ENCODE measurements around the gene PIWIL4. TPM values are rescaled to one million over a fixed set of nuclear protein-coding genes. Genes with fewer than 3 reads are reported as not detected.

The PIWIL4 gene
- total RNA-seq, 4 donors from 2014 or later, result 1.5 to 5.1 (median 3.5) TPM

- no peak overlapping the region for H3K4me3 ChIP-seq (replicated peaks in 1 of 3)
- H3K27ac ChIP-seq, result peak overlapping the region in 1 of 3 donors; percentile 24
- no peaks in the 10 kb centered on the region for H3K4me1 ChIP-seq
- intact Hi-C loops (cut with DNase I), result no loop called here
- 56 to 58% methylated on average over 3 of the region's 3 CpGs for WGBS, 2 donors
- no peak for TF ChIP-seq CTCF (IDR thresholded peaks at IDR 0.05)
- no peaks in the 10 kb centered on the region for H3K36me3 ChIP-seq
- DNase-seq, result no peak
- no peaks in the 10 kb centered on the region for H3K27me3 ChIP-seq
- H3K9me3 ChIP-seq, result no peaks in the 10 kb centered on the region
Measured at GRCh38 chr11:94658888-94659287, 91.7 kb downstream of the PIWIL4 start.

DNA sequence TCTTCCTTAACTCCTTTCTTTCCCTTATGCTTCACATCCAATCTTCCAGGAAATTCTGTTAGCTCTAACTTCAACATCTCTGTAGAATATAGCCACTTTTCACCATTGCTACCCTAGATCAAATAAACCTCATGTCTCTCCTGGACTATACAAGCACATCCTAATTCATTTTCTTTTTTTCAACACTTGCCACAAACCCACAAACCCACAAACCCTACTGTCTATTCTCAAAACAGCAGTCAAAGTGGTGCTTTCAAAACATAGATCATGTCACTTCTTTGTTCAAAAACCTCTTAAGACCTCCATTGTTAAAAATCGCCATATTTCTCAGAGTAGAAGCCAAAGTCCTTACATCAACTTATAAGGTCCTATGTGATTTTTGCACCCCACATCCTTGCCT is 94.3 kb downstream of the PIWIL4 start:
- Histone ChIP-seq H3K4me3 (replicated peaks in 1 of 3) (no peak overlapping the region), H3K4me1 (no peaks in the 10 kb centered on the region), H3K36me3 (no peaks in the 10 kb centered on the region), H3K27ac (no peak overlapping the region), H3K9me3 (no peaks in the 10 kb centered on the region), H3K27me3 (no peaks in the 10 kb centered on the region)
- WGBS, 2 donors, result 80 to 91% methylated on average over 1 of the region's 1 CpG
- DNase-seq, result no peak
- TF ChIP-seq POLR2A (IDR thresholded peaks at IDR 0.05), result no peak
- TF ChIP-seq CTCF (IDR thresholded peaks at IDR 0.05), result no peak
- intact Hi-C loops (cut with DNase I), result no loop called here

DNA sequence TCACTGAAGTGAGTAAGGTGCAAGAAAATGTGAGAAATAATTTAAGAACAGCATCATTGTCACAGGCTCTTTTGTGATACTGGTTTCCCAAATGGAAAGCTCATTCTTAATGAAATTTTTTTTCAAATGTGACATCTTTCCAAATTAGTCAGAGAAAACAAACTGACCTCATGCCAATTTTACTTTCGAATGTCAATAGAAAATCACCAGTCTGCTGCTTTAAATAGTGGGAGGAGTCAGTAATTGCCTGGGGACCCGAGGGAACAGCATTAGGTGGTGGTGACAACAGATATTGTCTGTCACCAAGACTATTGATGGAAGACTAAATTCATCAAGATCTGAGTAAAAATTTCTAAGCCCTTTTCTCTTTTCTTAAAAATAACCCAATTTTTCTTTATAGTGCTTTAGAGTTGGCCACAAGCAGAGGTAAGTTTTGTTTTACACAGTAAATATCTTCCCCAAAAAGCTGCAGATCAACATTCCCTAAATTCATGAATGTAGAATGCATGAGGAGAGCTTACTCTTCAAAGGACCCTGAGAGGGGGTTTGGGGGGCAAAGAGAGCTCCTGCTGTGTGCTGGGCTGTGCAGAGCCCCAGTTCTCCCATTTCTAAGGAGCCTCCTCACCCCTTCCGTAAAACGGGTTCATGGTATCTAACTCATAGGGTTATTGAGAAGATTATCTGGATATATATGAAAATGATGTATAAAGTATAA is 95.1 kb downstream of the PIWIL4 start:
- Histone ChIP-seq H3K27ac (no peak overlapping the region), H3K36me3 (no peaks in the 10 kb centered on the region), H3K4me3 (replicated peaks in 1 of 3) (no peak overlapping the region), H3K9me3 (no peaks in the 10 kb centered on the region), H3K27me3 (no peaks in the 10 kb centered on the region), H3K4me1 (no peaks in the 10 kb centered on the region)
- DNase-seq, result no peak
- TF ChIP-seq CTCF (IDR thresholded peaks at IDR 0.05) (no peak), POLR2A (IDR thresholded peaks at IDR 0.05) (no peak)
- intact Hi-C loops (cut with DNase I), result no loop called here
- WGBS, 2 donors, result 69 to 74% methylated on average over 4 of the region's 4 CpGs

DNA sequence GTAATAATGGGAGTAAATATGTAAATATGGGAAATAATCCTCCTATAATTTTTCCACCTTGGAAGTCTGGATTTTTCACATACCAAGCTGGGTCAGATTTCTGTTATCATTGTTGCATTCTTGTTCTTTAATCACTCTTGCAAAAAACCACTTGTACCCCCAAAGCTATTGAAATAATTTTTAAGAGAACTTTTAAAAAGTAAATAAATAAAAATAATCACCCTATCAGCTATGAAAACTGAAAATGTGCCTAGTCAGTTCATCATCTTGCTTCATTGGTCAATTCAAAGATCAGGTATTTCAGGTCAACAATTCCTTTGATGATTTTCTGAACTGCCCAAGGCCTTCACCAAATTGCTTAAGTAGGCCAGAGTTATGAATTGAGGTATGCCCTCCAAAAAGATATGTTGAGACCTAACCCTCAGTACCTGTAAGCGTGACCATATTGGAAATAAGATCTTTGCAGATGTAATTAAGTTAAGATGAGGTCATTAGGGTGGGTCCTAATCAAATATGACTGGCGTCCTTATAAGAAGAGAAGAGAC is 95.8 kb downstream of the PIWIL4 start:
- no peak overlapping the region for H3K27ac ChIP-seq
- no peaks in the 10 kb centered on the region for H3K27me3 ChIP-seq
- DNase-seq, result no peak
- TF ChIP-seq CTCF (IDR thresholded peaks at IDR 0.05) (no peak), POLR2A (IDR thresholded peaks at IDR 0.05) (no peak)
- 96 to 98% methylated on average over 2 of the region's 2 CpGs for WGBS, 2 donors
- no peaks in the 10 kb centered on the region for H3K36me3 ChIP-seq
- intact Hi-C loops (cut with DNase I), result no loop called here
- H3K9me3 ChIP-seq, result no peaks in the 10 kb centered on the region
- H3K4me3 ChIP-seq (replicated peaks in 1 of 3), result no peak overlapping the region
- H3K4me1 ChIP-seq, result no peaks in the 10 kb centered on the region

GRCh38 chr11:94664346-94664745 is 97.2 kb downstream of the PIWIL4 start:
- Histone ChIP-seq H3K27me3 (no peaks in the 10 kb centered on the region), H3K9me3 (no peaks in the 10 kb centered on the region), H3K36me3 (no peaks in the 10 kb centered on the region), H3K4me1 (no peaks in the 10 kb centered on the region), H3K27ac (no peak overlapping the region), H3K4me3 (replicated peaks in 1 of 3) (no peak overlapping the region)
- no peak for DNase-seq
- TF ChIP-seq POLR2A (IDR thresholded peaks at IDR 0.05) (no peak), CTCF (IDR thresholded peaks at IDR 0.05) (no peak)
- intact Hi-C loops (cut with DNase I), result no loop called here
